Measurements from ENCODE around the gene GDPD4.

GDPD4 gene

GRCh38 chr11:77231800-77232199 is 69.7 kb downstream of the GDPD4 start:
- DNase-seq = no peak

GRCh38 chr11:77230878-77231605 is 70.4 kb downstream of the GDPD4 start:
- DNase-seq = no peak

GRCh38 chr11:77223797-77224196 is 77.7 kb downstream of the GDPD4 start:
- no peak for DNase-seq

GRCh38 chr11:77217156-77217555 is 84.3 kb downstream of the GDPD4 start:
- DNase-seq = no peak

- DNase-seq = no peak
Observed at GRCh38 chr11:77215106-77215505, 86.4 kb downstream of the GDPD4 start.

- no peak for DNase-seq
Observed at GRCh38 chr11:77214557-77214956, 86.9 kb downstream of the GDPD4 start.

- no peak for DNase-seq
Observed at GRCh38 chr11:77213589-77214428, 87.7 kb downstream of the GDPD4 start.

- no peak for DNase-seq
Observed at GRCh38 chr11:77213029-77213579, 88.4 kb downstream of the GDPD4 start.

GRCh38 chr11:77212314-77213007 is 89.0 kb downstream of the GDPD4 start:
- no peak for DNase-seq

GRCh38 chr11:77211594-77212251 is 89.8 kb downstream of the GDPD4 start:
- DNase-seq = no peak

- no peak for DNase-seq
Observed at GRCh38 chr11:77211040-77211451, 90.4 kb downstream of the GDPD4 start.

- DNase-seq = no peak
Observed at GRCh38 chr11:77209663-77210062, 91.8 kb downstream of the GDPD4 start.

- DNase-seq = no peak
Observed at GRCh38 chr11:77208535-77208934, 93.0 kb downstream of the GDPD4 start.

- no peak for DNase-seq
Observed at GRCh38 chr11:77207618-77208313, 93.7 kb downstream of the GDPD4 start.

- no peak for DNase-seq
Observed at GRCh38 chr11:77207019-77207485, 94.4 kb downstream of the GDPD4 start.

GRCh38 chr11:77206264-77207018 is 95.0 kb downstream of the GDPD4 start:
- DNase-seq = no peak

- no peak for DNase-seq
Observed at GRCh38 chr11:77205467-77206263, 95.8 kb downstream of the GDPD4 start.

GRCh38 chr11:77204754-77205466 is 96.6 kb downstream of the GDPD4 start:
- no peak for DNase-seq

- no peak for DNase-seq
Observed at GRCh38 chr11:77203901-77204753, 97.4 kb downstream of the GDPD4 start.

Measured in DMS53 (cell line).